Activated CD8-positive, alpha-beta memory T cell treated with anti-CD3 and anti-CD28 coated beads for 24 hours (primary cell): ENCODE results near the gene TRMT112.

Source experiments
- DNase-seq: peaks from one replicate; pipeline ENCODE4 v3.0.0-alpha.2; 2020

Gene TRMT112

DNA sequence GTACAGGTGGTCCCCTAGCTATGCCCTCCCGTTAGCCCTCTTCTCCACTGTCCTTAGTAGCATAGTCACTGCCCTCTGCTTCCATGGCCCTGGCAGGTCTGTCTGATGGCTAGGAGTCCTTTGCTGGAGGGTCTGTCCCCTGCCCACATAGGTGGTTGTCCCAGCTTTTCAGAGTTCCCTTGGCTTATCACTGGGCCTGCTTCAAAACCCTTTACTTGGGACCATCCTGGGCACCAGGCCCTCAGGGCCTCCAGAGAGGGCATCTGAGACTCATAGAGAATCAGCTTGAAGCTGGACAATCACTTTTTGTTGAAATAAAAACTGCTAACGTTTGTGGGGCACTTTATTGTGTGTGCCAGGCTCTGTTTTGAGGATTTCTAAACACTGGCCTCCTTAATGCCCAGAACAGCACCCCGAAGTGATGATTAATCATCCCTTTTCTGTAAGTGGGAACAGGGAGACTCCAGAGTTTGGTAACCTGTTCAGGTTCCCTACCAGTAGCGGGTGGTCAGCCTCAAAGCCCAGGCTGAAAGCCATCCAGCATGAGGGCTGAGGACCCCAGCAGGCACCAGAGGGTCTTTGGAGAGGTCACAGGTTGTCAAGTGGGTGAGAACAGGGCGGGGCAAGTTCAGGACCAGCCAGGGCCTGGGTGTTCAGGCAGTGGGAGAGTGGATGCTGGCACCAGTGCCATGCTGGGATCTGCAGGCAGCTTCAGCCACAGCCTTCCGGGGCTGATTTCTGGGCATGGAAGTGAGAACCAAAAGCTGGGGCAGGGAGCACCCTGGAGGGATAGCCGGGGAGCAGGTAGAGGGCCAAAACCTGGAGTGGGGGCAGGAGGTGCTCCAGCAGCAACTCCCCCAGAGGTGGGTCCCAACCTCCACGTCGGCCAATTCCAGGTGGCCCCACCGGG, 26.8 kb downstream of the TRMT112 start:
- no peak for DNase-seq

DNA sequence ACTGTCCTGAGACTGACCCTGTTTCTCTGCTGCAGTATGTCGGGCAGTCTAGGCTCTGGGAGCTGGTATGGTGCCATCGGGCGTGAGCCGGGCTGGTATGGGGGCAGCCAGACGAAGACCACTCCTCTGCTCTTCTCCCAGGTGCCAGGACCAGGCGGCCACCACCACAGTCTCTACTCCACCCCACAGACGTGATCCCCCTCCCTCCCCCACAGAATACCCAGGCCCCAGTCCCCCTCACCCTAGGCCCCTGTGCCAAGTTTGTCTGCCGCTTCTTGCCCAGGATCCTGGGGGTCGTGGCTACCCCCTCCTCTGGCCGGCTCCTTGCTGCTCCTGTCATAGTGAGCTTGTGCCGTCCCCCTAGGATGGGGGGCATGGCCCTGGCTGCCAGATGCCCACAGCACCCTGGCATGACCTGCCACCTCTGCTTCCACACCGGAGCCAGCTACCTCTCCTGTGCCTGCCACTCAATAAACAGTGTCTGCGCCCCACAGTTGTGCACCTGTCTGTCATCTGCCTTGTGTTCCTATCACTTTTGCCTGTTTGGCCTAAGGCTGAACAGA, 28.3 kb downstream of the TRMT112 start:
- no peak for DNase-seq

DNA sequence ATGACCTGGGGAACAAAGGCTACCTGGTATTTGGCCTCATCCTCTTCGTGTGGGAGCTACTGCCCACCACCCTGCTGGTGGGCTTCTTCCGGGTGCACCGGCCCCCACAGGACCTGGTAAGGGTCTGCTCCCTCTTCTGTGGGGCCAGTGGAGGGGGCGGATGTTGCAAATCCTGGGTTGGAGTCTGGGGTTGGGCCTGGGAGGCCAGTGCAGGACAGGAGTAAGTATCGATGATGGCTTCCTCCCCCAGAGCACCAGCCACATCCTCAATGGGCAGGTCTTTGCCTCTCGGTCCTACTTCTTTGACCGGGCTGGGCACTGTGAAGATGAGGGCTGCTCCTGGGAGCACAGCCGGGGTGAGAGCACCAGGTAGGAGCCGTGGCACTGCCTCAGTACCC, 29.0 kb downstream of the TRMT112 start:
- DNase-seq = no peak

DNA sequence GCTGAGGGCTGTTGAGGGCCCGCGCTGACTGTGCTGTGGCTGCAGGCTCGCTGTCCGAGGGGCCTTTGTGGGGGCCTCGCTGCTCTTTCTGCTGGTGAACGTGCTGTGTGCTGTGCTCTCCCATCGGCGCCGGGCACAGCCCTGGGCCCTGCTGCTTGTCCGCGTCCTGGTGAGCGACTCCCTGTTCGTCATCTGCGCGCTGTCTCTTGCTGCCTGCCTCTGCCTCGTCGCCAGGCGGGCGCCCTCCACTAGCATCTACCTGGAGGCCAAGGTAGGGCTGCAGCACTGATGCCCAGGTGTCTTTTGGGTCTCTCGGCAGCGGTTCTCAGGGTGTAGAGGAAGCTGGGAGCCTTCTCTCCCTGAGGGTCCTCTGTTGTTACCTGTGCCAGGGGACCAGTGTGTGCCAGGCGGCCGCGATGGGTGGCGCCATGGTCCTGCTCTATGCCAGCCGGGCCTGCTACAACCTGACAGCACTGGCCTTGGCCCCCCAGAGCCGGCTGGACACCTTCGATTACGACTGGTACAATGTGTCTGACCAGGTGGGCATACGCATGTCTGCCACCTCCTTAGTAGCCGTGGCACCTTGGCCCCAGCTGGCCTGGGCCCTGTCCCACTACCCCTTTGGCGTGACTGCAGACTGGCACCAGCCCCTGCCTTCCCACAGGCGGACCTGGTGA, 29.5 kb downstream of the TRMT112 start:
- no peak for DNase-seq

DNA sequence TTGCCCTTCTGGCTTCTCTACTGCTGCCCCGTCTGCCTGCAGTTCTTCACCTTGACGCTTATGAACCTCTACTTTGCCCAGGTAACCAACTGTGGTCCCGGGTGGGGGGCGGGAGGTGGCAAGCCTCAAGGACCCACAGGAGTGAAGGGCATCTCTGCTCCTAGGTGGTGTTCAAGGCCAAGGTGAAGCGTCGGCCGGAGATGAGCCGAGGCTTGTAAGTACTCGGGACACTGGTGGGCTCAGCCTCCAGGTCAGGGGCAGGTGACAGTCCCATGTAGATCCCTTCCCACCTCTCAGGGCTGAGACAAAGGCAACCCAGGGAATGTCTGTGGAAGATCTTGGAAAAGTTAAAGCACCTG, 30.6 kb downstream of the TRMT112 start:
- DNase-seq = no peak

DNA sequence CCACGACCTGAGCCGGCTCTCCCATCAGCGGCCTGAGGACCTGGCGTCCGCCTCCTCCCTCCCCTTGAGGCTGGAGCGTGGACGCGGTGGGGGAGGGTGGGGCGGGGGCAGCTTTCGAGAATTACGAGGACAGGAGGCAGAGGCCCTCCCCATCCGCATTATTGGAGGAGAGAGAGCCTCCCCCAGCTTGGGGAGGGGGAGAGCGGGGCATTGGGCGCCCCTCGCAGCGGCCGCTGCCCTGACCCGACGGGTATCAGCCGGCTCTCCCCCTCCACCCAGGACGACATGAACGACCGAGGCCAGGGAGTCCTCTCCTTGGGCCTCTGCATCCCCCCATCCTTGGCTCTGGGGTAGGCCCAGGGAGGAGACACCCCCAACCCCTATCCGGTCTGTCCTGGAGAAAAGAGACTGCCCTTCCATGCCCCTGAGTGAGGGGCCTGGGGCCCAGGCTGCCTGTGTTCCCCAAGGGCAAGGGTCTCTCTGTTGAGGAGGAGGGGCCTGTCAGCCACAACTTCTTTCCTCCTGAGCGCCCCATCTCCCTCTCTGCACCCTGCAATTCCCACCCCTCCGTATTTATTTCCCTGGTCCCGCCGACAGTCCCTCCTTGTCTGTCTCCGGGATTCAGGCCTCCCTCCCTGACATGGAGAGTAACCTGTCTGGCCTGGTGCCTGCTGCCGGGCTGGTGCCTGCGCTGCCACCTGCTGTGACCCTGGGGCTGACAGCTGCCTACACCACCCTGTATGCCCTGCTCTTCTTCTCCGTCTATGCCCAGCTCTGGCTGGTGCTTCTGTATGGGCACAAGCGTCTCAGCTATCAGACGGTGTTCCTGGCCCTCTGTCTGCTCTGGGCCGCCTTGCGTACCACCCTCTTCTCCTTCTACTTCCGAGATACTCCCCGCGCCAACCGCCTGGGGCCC, 31.2 kb downstream of the TRMT112 start:
- peak; percentile 65 for DNase-seq

DNA sequence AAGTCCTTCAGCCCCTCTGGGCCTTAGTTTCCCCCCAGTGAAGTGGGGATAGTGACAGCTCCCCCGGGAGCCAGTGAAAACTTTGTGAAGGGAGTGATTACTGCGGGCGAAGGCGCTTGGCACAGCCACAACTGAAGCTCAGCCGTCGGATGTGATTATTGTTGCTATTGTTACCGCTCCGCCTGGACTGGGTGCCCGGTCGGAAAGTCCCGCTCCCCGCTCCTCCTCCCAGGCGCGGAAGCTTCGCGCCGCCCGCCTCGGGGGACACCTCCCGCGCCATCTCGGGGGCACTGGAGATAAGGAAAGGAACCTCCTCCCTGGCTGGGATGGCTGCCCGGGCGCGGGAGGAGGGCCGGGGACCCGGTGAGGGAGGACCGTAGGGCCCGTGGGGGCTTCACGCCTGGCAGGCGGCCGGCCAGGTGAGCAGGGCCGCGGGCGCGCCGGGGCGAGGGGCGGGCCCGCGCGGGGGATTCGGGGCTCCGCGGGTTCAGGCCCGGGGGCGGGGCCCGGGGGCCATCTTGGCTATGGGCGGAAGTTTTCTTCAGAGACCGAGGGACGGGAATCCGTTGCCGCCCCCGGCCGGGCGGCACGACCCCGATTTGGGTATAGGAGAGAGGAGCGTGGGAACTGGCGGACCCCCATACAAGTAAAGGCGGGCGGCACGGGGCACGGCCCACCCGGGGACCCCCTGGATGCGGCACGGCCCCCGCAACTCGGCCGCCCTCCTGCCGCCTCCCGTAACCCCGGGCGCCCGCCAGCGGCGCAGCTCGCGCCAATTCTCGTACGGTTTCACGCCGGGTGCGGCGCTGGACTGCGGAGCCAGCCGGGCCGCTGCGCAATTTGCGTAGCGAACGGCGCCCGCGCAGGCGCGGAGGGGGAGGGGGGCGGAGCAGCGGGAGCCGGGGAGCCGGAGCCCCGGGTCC, 32.1 kb downstream of the TRMT112 start, which contains the start of gene GPR137:
Gene GPR137 (plus strand): TSS at position 887 of the 923 bp plus-strand sequence. CDS start 677 bp downstream, outside the sequence.
- peak; percentile 100 for DNase-seq

DNA sequence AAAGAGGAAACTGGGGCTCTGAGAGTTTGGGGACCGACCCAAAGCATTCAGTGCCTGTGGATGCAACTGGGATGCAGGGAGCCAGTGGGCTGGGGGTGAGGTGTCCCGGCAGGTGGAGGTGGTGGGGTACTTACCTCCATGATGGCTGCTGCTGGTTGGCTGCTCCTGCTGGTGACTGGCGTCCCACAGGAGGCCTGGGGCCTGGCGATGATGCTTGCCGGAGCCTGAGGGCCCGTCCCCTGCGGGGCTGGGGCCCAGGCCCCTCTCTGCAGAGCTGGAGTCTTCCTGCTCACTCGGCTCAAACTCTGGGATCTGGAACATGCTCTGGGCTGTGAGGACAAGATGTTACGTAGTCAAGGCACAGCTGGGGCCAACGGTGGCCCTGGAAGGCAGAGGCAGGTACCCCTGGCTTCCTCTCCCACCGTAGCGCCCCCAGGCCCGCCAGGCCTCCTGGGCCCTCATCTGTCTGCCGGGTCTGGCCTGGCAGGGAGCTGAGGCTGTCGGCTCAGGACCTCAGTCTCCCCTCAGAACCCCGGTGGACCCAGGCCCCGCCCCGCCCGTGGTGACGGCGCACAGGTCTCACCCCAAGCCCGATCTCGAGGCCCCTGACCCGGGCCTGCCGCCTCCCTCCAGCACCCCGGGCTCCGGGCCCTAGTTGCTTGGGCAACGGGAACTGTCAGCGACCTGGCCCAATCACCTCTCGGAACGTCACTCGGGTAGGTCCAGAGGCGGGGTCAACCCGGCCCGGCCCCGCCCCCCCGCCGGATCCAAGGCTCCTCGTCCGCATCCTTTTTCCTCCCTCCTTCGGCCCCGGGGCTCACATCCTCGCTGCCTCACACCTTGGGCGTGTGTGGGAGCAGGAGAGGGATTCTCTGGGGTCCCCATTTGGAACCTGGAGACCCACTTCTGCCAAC, 33.1 kb downstream of the TRMT112 start, which contains the start of gene BAD:
Gene BAD (minus strand): TSS at position 618 of the 914 bp plus-strand sequence. CDS start 297 bp downstream, at position 321.
- DNase-seq = peak; percentile 96

DNA sequence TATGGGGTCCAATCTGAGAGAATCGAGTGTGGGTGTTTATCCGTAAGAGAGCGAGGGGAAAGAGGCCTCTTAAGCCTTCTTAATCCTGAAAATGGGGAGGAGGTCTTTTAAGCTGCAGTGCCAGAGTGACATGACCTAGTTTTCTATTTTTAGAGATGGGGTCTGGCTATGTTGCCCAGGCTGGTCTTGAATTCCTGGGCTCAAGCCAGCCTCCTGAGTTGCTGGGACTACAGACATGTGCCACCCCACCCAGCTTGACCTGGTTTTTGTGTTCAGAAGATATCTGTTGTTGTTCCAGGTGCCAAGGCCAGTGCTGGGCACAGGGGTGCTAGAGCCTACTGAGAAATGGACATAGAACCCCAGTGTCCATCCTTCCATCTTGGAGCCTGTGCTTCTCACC, 34.3 kb downstream of the TRMT112 start:
- DNase-seq = no peak

DNA sequence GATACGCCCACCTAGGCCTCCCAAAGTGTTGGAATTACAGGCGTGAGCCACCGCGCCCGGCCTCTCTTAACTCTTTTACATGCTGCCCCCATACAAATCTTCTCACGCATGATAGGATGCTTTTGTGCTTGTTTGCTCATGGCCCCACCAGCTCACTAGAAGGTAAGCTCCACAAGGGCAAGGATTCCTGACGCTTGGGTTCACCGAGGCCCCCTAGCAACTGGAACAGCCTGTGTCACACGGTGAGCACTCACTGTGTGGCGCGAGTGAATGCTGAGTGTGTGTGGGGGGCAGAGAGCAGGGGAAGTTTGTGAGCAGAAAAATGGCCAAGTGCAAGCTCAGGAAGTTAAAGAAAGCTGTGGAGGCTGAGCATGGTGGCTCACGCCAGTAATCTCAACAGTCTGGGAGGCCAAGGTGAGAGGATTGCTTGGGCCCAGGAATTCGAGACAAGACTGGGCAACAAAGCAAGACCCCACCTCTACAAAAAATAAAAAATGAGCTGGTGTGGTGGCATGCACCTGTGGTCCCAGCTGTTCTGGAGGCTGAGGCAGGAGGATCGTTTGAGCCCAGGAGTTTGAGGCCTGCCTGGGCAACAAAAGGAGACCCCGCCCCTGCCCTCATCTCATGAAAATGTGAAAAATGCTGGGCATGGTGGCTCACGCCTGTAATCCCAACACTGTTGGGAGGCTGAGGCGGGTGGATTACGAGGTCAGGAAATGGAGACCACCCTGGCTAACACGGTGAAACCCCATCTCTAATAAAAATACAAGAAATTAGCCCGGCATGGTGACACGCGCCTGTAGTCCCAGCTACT, 35.2 kb downstream of the TRMT112 start:
- DNase-seq = no peak

DNA sequence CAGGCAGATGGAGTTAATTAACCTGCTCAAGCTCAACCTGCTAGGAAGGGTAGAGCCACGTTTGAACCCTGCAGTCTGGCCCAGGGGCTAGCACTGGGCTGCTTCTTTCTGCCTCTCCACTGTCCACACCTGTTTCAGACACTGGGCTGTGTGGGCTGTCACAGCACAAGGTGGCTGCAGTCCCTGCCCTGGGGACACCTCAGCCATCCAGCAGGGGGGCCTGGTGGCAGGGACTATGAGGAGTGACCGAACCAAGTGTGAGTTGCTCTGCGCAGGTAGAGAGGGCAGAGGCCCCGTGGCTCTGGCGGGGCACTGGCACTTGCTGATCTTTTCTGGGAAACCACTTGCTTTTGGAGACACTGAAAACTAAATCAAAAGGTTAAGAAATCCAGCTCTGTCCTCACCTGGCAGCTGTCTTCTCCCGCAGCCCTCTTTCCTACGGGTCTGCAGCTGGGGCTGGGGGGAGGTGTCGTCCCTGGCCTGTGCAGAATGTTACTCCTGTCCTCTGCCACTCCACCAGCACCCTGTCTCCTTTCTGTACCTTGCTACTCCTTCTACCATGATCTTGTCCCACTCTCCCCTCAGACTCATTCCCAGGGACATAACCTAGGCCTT, 38.7 kb downstream of the TRMT112 start:
- DNase-seq = no peak

DNA sequence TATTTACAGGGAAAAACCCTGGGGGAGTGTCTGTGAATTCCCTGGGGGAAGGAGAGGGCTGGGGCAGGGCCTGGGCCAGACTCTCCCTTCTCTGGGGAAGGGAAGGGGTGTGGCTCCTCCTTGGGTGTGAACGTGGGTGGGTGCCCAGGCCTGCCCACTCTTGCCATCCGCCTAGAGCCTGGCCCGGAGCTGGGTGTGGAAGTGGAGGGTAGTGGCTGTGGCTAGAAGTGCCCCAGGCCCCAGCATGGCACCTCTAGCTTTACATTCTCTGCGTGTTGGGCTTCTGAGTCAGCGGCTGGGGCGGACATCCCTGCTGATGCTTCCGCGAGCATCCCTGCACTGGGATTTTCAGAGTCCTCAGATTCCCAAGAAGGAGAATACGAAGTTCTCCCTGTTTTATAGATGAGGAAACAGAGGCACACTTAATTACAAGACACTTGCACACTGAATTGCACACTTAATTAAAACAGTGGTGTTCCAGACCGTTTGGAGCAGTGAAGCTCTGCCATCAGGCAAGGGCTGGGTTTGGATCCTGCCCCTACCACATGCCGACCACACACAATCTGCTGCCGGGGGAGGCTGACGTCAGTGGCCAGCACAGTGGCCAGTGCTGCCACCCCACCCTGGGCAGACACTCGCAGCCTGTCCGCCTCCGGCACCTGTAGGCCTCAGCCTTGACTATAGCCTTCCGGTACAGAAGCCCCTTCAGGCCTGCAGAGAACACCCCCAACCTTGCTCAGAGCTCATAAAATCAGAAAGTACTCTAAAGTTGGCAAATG, 40.5 kb downstream of the TRMT112 start:
- DNase-seq = no peak

DNA sequence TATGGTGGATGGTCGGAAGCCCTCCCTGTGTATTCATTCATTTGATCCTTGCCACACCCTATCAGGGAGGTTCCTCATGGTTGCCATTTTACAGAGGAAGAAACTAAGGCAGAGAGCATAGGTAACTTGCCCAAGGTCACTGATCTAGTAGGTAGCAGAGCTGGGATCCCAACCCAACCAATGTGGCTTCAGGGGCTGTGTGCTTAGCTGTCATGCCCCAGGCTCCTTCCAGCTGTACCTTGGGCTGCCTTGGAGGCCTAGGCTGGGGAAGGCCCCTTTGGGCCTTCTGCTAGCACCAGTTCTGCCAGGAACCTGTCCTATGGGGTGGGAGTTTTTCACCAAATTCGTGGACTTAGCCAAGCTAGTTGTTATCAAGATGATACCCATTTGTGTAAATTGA, 41.5 kb downstream of the TRMT112 start:
- no peak for DNase-seq

DNA sequence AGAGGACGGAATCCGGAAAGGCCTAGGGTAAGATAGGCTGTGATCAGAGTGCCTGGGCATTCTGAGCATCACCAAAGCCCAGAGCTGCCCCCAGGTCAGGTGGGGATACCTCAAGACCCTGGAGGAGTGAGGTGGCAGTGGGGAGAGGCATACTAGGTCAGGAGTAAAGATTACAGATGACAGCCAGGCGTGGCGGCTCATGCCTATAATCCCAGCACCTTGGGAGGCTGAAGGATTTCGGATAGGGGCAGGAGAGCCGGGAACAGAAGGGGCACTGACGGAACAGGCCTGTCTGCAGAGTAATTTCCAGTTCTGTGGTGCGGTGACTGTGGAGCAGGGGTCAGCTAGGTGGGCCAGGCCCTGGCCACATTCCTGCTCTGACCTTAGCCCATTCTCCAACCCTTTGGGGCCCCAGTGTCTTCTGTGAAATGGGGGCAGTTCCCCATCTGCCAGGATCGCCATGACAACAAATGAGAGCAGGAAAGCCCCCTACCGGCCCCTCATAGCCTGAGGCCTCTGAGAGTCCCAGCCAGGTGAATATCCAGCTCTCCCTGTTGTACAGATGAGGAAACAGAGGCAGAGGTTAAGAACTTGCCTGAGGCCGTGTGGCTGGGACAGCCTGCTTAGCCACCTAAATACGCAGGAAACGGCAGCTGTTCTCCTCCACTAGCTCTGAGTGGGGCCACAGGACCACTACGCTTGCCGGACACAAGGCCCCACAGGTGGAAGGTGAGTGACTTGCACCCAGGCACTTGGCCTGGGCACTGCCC, 42.1 kb downstream of the TRMT112 start:
- DNase-seq = no peak

DNA sequence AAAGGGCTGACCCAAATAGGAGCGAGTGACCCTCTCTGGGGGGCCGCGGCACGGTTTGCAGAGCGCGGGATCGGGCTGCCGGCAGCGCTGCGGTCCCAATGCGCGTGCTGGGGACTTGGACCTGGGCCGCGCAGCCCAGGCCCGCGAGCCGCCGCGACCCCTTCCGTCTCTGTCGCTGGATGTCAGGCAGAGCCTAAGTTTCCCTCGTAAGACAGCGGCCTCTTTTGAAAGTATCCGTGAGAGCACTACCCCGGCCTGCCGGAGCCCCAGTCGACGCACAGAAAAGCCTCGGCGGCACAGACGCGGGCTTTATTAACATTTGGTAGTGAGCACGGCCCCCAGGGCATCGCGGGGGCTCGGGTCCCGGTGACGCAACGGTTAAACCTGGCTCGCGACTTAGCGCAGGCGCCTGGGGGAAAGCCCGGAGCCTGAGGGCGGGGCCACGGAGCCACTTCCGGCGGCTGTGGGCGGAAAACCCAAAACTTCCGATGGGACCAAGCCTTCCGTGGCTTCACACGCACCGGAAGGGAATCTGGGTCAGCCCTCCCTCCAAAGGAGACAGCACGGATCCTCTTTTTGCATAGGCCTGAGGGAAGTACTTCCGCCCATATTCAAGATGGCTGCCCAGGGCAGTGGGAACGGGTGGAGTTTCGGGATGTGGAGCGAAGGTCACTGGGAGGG, 47.7 kb downstream of the TRMT112 start:
- peak; percentile 99 for DNase-seq

DNA sequence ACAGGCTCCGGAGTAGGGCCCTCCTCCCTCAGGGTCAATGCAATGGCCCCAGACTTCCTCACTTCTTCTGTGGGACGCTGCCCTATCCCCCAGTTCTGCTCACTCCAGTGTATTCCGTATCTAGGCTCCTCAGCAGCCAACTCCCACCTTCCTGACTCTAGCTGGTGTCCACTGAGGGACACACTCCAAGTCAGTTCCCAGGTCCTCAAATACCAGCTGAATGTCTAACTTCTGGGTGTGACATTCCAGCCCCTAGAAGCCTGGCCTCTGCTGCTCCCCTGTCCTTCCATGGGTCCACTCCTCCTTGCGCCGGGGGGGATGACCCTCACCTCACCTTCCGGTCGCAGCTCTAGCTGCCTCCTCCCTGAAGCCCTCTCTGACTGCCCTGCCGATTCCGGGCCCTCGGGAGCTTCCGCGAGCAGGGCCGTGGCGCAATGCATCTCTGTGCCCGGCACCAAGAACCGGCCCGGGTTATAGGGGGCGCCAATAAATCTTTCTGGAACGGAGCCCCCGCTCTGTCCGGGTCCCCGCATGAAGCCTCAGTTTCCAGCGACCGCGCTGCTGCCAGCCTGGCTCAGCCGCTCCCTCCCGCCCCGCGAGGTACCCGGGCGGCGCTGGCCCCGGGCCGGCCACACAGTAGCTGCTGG, 48.3 kb downstream of the TRMT112 start:
- DNase-seq = no peak
